K562 (cell line): ENCODE measurements around the gene BDH1.

ENCODE experiments used
- ATF7 ChIP-seq: fragments of 450-650 bp; IDR thresholded peaks from 2 replicates; pipeline ENCODE4 v1.7.1; 2014; ENCODE audit warnings: mild to moderate bottlenecking, moderate library complexity
- CHD2 ChIP-seq: IDR thresholded peaks from 2 replicates; pipeline ENCODE4 v1.6.1; 2011; ENCODE audit warnings: low read depth, low read length
- CTCF ChIP-seq, 3 experiments: IDR thresholded peaks in 2 of 3; conservative IDR thresholded peaks in 1 of 3; 2 replicates each; pipeline ENCODE4 v1.5.1; 2011 to 2012; ENCODE audit warnings: low read length in 3 of 3, mild to moderate bottlenecking in 3 of 3, control low read depth in 2 of 3, improper control_type of control experiment in 1 of 3, inconsistent platforms in 1 of 3, low read depth in 1 of 3, mixed read lengths in 1 of 3, moderate library complexity in 1 of 3; ENCODE audit not compliant: insufficient read depth in 2 of 3
- ELF2 ChIP-seq: fragments of 250-450 bp; sonication (Bioruptor Pico); IDR thresholded peaks from 2 replicates; pipeline ENCODE4 v1.5.0; 2021; ENCODE audit warnings: mild to moderate bottlenecking
- HCFC1 ChIP-seq: IDR thresholded peaks from 2 replicates; pipeline ENCODE4 v1.6.1; 2012; ENCODE audit warnings: low read depth, low read length, improper control_type of control experiment
- IRF2 ChIP-seq: sonication (generic); formaldehyde crosslinking; IDR thresholded peaks from 2 replicates; pipeline ENCODE4 v1.8.1; 2022; ENCODE audit warnings: mild to moderate bottlenecking, missing genetic modification reagents
- MAX ChIP-seq: sonication (generic); formaldehyde crosslinking; IDR thresholded peaks from 2 replicates; pipeline ENCODE4 v1.9.0; 2022; ENCODE audit warnings: mild to moderate bottlenecking, missing genetic modification reagents
- POLR2AphosphoS5 ChIP-seq: IDR thresholded peaks from 2 replicates; pipeline ENCODE4 v1.6.1; 2011; ENCODE audit warnings: mild to moderate bottlenecking, low read depth, low read length, moderate library complexity; ENCODE audit not compliant: control insufficient read depth, insufficient read depth

DNA sequence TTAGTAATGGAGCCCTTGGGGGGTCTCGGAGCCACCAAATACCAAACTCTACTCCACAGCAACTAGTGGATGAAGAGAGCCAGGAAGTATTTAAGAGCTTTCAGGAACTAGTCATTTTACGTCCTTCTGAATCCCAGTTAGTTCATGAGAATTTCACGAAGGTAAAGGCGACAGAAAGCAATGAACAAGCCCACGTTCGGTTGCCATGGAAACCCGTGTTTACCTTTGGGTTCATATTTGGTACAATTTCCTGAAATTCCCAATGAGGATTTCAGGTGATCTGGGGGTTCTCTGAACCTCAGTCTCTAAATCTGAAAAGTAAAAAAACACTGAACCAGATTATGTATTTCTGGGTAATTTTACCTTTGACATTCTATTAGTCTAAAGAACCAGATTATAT is 93.0 kb downstream of the BDH1 start:
- TF ChIP-seq IRF2 (CRISPR knock-in tag) (no peak), HCFC1 (no peak), ATF7 (no peak), POLR2AphosphoS5 (no peak), ELF2 (CRISPR knock-in tag) (no peak), CHD2 (no peak), CTCF (IDR thresholded peaks at IDR 0.05 in 2 of 3, conservative IDR thresholded peaks at IDR 0.05 in 1 of 3; ENCODE audit: insufficient read depth in 2 of 3, low read depth in 1 of 3, low read length in 3 of 3) (no peak), MAX (CRISPR knock-in tag) (no peak)
